GM12878 (cell line): ENCODE data around the gene PRCD. TPM values are rescaled to one million over a fixed set of nuclear protein-coding genes. Genes with fewer than 3 reads are reported as not detected.

Experiments
- ASH2L ChIP-seq: fragments of 300-600, 200-600 bp; sonication (generic); IDR thresholded peaks from 2 replicates; pipeline ENCODE4 v1.6.1; 2017; ENCODE audit warnings: low read depth, mild to moderate bottlenecking, borderline replicate concordance
- EP300 ChIP-seq, 2 experiments: fragments of 150-350 bp in 1 of 2; IDR thresholded peaks; 2 replicates each; pipeline ENCODE4 v1.6.1; 2011 to 2012; ENCODE audit warnings: low read depth in 2 of 2, low read length in 2 of 2, borderline replicate concordance in 1 of 2, improper control_type of control experiment in 1 of 2, inconsistent platforms in 1 of 2; ENCODE audit not compliant: control insufficient read depth in 1 of 2
- HSF1 ChIP-seq: fragments of 150-350 bp; IDR thresholded peaks from 2 replicates; pipeline ENCODE4 v1.6.1; 2014; ENCODE audit warnings: mild to moderate bottlenecking, low read depth, low read length
- IKZF1 ChIP-seq: fragments of 450-650 bp; conservative IDR thresholded peaks from 2 replicates; pipeline ENCODE4 v1.6.1; 2017; ENCODE audit warnings: antibody characterized with exemption, mild to moderate bottlenecking
- NBN ChIP-seq: fragments of 450-650 bp; IDR thresholded peaks from 2 replicates; pipeline ENCODE4 v1.6.1; 2016
- NFIC ChIP-seq: IDR thresholded peaks from 2 replicates; pipeline ENCODE4 v1.6.1; 2012; ENCODE audit warnings: low read depth, mild to moderate bottlenecking, inconsistent platforms, low read length, moderate library complexity
- polyA plus RNA-seq, 11 experiments: library from polyadenylated mRNA; depleted of rRNA in 4 of 11; unstranded in 6 of 11; stranded (reverse) in 5 of 11; fragments of >200 nt; fragmentation: Nextera tagmentation in 4 of 11; fragmentation: Illumina TruSeq in 1 of 11; extraction: Ambion mirVana in 4 of 11; extraction: Trizol in 1 of 11; gene quantifications; 1 replicate in 1 of 11; 2 replicates in 10 of 11; pipeline versions ENCODE4 v1.2.1 to v1.2.3, GENCODE V29; 2011 to 2016; ENCODE audit warnings: inconsistent platforms in 2 of 11, missing spikeins in 2 of 11, low read depth in 1 of 11
- total RNA-seq, 4 experiments: library from RNA; depleted of rRNA in 3 of 4; stranded (reverse); fragments of >200 nt in 3 of 4; fragmentation: Illumina TruSeq in 1 of 4; extraction: Trizol in 1 of 4; gene quantifications; 2 replicates each; pipeline versions ENCODE4 v1.2.1 to v1.2.3, GENCODE V29; 2013 to 2021
- TF ChIP-seq, protein P1 (sequence below): fragments of 450-650 bp; IDR thresholded peaks from 2 replicates; pipeline ENCODE4 v1.6.1; 2016; ENCODE audit warnings: mild to moderate bottlenecking
- TF ChIP-seq, protein P2 (sequence below): fragments of 450-650 bp; IDR thresholded peaks from 2 replicates; pipeline ENCODE4 v1.6.1; 2017; ENCODE audit warnings: borderline replicate concordance

The PRCD gene
- total and polyA plus RNA-seq, 10 of the 15 experiments (the other 5 are each of a cell fraction or from before 2014, with no cell fraction given): 0.18 to 0.95 (median 0.34) TPM; not detected in 4

DNA sequence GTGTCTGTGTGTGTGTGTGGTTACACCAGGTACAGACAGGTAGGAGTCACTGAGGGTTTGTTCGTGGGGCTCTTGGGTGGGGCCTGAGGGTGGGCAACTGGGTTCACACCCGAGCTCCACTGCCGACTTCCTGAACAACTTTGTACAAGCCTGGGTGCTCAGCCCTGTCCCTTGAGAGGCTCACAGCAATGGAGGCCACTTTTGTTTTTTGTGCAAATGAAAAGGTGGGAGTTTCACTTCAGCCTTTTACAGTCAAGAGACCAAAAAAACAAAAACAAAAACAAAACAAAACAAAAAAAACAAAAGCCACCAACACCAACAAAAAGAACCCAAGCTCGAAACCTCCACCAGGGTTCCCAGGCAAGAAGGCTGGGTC is 41.0 kb upstream of the PRCD start (continued):
- TF ChIP-seq EP300 (IDR thresholded peaks at IDR 0.05; ENCODE audit: borderline replicate concordance in 1 of 2, control insufficient read depth in 1 of 2, low read depth in 2 of 2, low read length in 2 of 2) (0 out of 4 replicates have a peak, but pooled peaks of 1 of the 2 experiments have one; percentile 20), HSF1 (no peak), NBN (peak; percentile 63; the same call in 1 of the 2 replicates), IKZF1 (no peak), ASH2L (no peak), NFIC (no peak)
- TF ChIP-seq, protein P1, sequence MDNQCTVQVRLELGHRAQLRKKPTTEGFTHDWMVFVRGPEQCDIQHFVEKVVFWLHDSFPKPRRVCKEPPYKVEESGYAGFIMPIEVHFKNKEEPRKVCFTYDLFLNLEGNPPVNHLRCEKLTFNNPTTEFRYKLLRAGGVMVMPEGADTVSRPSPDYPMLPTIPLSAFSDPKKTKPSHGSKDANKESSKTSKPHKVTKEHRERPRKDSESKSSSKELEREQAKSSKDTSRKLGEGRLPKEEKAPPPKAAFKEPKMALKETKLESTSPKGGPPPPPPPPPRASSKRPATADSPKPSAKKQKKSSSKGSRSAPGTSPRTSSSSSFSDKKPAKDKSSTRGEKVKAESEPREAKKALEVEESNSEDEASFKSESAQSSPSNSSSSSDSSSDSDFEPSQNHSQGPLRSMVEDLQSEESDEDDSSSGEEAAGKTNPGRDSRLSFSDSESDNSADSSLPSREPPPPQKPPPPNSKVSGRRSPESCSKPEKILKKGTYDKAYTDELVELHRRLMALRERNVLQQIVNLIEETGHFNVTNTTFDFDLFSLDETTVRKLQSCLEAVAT: 0 out of 2 replicates have a peak, but pooled peaks have one; percentile 56
- TF ChIP-seq, protein P2, sequence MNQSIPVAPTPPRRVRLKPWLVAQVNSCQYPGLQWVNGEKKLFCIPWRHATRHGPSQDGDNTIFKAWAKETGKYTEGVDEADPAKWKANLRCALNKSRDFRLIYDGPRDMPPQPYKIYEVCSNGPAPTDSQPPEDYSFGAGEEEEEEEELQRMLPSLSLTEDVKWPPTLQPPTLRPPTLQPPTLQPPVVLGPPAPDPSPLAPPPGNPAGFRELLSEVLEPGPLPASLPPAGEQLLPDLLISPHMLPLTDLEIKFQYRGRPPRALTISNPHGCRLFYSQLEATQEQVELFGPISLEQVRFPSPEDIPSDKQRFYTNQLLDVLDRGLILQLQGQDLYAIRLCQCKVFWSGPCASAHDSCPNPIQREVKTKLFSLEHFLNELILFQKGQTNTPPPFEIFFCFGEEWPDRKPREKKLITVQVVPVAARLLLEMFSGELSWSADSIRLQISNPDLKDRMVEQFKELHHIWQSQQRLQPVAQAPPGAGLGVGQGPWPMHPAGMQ: no peak
